COLO668 (cell line): ENCODE results near the gene MIPEP.
"Not testable (repeated sequence)": the region's sequence is repeated elsewhere in the genome, so short reads cannot be mapped to it uniquely, and the experiment has no call there.

Source experiments
- DNase-seq: peaks from one replicate; lab custom pipeline; 2025; ENCODE audit not compliant: unreplicated experiment; lab: John Stamatoyannopoulos, UW

The MIPEP gene

DNA sequence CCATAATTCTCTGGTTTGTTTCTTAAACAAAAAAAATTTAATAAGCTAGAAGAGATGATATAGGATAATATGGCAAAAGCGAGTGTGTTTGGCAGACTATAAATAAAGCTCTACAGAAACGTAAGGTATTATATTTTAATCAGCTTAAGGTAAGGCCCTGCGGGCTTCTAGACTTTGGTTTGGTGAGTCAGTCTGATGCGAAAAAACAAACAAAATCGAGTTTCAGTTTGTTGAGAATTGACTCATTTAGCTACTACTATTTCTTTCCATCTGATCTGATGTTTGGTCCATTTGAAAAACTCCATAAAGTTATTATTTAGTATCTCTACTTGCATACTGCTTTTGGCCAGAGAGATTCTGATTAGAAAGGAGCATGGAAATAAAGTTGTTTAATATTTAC is 138.0 kb downstream of the MIPEP start:
- DNase-seq, result no peak

DNA sequence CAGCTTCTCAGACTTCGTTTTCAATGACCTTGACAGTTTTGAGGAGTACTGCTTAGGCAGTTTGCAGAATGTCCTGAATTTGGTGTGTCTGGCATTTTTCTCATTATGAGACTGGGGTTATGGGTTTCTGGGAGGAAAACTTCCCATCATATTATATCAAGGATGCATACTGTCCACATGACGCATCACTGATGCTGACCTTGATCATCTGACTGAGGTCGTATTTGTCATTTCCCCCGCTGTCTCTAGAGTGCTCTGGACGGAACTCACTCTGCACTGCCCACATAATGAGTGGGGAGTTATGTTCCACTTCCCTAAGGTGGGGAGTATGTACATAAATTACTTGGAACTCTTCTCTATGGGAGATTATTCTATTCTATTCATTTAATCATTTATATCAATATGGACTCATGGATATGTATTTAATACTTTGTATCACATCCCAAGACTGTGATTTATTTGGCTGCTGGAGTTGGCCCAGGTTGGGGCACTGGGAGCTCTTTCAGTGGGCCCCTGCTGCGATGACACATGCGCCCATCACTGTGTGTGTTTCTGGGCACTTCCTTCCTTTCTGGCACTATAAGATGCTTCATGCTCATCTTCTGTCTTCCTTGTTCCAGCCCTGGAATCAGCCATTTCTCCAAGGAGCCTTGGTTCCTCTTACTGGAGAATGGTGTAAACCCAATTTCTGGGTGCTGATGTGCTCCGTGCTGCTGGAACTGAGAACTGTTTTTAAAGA is 138.6 kb downstream of the MIPEP start:
- no peak for DNase-seq

DNA sequence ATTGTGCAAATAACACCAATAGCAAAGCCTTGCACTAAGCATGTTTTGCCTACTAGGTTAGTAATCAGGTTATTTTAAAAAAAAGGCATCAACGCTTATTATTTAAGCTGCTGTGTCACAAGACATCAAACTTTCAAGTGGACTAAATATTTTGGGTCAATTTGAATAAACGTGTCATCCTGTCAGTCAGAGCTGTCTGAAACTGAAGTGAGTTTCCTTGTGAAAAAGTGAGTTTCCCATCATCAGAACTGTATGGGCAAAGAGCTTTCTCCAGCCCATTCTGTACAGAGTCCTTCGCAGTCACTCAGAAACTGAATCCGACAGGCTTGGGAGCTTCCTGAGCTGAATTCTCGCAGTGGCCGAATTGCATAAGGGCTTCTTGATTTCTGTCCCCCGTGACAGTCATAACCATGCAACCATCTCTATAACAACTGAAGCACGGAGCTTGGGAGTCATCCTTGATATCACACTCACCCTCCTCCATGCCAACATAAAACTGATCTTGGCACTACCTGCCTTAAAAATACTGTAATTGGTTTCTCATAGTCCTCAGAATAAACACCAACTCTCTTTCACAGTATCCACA is 139.8 kb downstream of the MIPEP start:
- DNase-seq, result no peak

DNA sequence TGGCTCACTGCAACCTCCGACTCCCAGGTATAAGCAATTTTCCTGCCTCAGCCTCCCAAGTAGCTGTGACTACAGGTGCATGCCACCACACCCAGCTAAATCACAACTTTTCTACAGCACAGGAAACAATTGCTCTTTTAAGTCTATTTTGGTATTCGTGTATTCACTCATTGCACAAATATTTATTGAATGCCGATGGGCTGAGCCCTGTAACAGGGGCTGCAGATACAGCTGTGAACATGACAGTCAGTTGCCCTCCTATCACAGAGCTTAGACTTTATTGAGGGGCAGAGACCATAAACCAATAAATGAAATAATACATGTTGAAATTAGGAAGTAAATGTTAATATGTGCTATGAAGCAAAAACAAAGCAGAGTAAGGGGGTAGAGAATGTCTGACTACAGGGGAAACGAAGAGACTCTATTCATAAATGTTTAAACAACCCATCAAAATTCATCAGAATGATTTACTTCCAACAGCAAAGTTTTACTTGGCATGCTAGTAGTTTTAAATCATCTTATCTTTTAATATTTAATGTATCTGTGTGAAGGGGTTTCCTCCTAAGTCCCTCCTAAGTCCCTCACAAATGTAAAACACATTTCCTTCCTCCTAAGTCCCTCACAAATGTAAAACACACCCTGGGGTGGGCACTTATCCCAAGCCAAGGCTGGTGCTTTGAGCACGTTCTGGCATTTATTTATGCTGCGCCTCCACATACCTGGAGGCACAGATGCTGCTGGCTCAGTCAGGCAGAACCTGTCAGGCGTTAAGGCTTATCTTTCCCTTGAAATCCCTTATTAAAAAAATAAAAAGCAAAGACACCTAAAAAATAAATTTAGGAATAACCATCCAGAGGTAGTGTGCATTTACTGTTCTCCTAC is 140.8 kb downstream of the MIPEP start:
- DNase-seq, result no peak

DNA sequence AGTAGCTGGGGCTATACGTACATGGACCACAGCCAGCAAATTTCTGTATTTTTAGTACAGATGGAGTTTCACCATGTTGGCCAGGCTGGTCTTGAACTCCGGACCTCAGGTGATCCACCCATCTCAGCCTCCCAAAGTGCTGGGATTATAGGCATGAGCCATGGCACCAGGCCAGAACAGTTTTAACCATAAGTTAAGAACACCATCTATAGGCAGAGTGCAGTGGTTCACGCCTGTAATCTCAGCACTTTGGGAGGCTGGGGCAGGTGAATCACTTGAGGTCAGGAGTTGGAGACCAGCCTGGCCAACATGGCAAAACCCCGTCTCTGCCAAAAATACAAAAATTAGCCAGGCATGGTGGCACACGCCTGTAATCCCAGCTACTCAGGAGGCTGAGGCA is 143.1 kb downstream of the MIPEP start:
- DNase-seq, result not testable (repeated sequence)

DNA sequence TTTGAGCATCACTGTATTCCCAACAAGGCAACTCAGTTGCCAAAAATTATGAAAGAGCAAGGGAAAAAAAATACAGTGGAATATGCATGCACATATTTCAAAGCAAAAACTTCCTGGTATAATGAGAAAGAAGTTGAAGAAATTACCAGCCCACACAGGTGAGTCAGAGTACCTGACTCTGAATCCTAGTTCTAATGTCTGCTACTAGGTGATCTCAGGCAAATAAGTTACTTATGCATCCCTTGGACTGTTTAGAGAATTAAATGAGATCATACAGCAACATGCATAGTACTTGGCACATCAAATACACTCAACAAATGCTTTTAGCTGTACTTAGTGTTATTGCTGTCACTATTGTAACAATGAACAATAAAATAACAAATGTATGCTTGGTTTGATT is 144.9 kb downstream of the MIPEP start:
- no peak for DNase-seq

DNA sequence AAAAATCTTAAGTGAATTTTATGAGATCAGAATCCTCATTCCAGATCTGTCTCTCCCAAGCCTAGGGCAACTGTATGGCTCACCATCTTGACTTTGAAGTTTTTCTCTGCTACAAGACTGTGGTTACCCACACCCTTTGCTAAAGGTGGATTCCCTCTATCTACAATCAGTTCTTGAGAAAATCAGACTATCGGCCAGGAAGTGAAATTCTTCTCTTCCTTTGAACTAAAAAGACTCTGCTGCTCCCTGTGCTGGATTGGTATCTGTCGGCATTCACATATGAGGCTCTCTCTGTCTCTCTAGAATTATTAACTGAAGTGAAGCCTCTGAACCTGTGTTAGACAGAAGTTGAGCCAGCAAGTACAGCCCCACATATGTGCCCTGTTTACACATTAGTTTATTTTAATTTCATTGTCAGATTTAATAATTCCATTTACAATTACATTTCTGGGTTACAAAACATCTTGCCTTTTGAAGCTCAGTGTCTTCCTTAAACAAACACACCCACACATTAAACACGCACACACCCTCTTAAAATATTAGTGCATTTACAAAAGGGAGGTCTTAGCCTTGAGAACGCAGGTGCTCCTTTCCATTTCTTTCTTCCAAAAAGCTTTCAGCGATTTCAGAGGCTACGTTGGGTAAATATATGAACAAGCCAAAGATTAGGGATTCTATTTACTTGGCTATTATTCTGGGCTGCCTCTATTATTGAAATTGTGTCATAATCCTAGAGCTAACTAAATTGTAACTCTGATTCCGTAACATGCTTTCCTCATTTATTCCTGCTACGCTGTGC is 145.7 kb downstream of the MIPEP start:
- DNase-seq, result no peak

DNA sequence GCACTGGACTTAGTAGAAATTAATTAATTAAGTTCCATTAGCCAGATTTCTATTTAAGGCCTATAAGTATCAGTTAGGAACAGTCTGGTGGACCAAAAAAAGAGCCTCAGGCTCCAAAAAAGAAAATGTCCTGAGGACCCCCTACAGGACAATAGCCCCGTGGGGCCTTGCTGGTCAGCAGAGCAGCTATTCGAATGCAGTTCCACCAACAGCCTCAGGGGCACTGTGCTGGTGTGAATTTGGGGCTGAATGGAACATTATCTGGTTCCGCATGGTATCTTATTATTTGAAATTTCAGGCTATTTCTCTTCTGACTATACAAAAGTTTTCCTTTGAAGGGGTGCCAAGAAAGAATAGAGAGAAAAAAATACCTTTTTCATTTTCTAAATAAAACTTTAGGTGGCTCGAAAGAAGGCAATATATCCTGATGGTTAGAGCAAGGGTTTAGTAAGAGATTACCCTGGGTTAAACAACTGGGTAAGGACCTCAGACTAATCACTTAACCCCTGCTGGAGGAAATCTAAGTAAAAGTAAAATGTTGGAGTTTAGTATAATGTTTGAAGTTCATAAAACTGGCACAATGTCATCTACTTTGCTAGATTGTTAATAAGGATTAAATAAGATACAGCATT is 147.2 kb downstream of the MIPEP start:
- no peak for DNase-seq

DNA sequence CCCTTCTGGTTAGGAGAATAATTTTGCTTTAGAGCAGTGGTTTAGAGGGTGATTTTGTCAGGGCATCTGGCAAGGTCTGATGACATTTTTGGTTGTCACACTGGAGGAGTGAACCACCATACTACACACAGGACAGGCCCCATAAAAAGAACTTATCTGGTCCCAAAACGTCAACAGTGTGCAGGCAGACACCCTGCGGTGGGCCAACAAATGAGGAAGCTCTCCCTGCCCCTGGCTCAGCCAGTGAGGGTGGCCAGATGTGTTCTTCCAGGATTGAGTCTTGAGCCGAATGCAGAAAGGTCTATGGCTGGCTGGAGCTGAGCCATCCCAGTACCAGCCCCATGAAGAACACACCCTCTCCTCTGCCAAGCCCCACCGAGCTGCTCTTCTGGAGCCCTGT is 149.2 kb downstream of the MIPEP start:
- no peak for DNase-seq

DNA sequence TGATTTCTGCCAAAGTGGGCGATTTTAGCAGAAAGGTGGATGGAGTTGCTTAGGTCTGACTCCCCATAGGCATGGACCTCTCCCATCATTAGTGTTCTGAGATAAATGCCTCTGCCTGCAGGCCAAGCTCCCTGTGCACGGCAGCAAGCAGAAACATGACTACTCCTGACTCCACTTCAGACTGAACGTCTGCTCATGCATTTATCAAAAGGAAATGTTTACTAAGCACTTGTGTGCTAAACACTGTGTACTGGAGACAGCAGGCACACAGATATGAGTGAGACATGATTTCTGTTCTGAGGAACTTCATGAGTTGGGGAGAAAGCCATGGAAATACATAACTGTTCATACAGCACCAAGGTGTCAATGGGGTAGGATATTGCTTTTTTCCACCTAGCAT is 149.6 kb downstream of the MIPEP start:
- DNase-seq, result peak; percentile 49

DNA sequence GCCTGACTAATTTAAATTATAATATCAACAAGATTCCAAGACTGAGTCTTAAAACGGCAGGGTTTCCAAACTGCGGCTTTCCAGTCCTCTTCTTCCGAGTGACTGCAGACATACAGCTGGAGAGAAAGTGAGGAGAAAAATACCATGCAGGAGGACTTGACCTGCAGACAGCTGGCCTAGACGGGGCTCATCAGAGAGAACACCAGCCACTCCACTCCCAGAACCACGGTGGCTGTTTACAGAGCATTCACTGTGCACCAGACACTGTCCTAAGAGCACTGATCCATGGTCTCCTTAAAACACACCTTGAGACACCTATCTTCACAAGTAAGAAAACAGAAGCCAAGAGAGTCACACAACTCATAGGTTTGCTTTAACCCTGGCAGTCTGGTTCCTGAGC is 152.7 kb downstream of the MIPEP start:
- DNase-seq, result no peak

DNA sequence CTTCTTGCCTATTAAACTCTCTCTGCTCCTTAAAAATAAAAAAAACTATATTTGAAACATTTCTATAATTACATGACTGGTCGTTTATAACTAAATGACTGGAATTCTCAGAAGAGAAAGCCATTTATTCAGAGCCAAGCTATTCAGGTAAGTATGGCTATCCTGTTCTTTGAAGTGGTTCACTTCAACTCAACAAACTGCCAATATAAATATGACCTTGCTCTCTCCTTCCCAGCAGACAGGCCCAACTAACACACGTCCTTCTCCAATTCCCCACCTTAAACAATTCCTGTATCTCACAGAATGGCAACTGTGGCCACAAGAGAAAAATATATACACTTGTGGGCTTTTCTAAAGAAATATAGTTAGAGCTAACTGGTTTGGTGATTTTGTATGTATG is 153.9 kb downstream of the MIPEP start:
- DNase-seq, result no peak

DNA sequence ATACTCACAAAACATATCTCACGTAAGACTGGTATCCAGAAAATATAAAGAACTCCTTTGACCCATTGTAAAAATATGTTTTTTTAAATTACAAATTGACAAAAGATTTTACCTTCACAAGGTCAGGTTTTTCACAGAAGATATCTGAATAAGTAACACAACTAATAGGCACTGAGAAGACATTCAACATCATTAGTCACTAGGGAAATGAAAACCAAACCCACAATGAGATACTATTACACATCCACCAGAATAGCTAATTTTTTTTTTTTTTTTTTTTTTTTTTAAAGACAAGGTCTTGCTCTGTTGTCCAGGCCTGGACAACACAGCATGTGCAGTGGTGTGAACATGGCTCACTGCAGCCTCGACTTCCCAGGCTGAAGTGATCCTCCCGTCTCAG is 157.5 kb downstream of the MIPEP start:
- no peak for DNase-seq

DNA sequence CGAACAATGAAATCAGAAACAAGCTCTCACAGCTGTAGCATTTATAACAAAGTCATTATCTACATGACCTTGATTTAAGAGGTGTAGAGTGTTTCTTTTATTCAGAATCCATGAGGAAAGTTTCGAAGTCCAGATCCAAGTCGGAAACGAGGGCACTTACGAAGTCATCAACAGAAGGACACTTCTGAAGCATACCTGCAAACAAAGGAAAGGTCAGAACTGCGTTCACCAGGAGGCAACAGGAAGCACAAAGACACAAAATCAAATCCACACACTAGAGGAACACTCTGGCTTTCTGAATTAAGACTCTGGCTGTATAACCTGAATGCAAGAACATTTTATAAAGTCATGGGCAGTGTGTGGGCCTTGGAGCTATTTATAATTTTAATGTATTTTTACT is 158.9 kb downstream of the MIPEP start:
- no peak for DNase-seq

DNA sequence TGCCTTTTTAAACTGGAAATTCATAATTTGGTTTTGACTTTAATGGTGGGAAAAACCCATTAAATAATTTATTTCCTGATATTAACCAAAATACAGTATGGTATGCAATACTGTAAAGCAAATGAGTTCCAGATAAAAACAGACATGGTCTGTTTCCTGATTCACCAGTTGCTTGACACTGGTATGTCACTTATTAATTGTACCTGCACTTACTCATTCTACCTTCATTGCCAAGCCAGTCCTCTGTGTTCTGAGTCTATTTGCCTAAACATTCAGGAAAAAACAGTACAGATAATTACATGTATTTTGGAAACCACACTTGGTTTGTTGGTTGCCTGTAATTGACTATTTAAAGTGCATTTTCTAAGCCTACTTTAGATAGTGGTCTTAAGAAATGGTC is 159.7 kb downstream of the MIPEP start:
- no peak for DNase-seq

DNA sequence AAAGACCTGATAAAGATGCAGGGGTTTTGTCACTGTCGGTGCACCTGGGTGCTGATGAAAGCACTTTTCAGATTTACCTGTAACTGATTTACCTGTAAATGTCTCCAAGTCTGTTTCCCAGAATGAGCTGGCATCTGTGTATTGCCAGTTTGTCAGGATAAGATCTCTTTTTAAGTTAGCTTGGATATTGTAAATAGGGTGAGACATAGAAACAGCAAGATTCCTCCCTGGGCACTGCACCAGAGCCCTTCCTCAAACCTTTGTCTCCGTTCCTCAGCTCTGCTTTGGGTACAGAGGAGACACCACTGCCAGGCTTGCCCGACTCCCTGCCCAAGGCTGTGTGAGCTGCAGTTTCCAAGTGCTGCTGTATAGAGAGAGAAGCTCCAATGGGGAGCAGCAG is 160.4 kb downstream of the MIPEP start:
- no peak for DNase-seq

DNA sequence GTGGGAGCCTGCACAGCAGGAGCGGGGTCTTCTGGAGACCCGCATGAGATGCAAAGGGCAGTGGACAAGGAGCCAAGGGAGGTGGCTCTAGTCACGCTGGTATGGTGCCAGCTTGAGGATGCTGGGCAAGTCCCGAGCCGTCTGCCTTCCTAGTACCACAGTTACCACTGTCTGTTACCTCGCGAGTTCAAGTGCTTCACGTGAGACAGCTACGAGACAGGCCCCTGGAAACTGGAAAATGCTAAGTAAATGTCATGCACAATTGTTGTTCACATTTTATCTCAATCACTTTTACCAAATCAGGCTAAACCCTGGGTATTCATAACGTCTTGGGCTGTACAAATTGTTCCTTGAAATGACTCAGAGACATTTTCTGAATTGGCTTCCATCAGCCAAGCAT is 163.3 kb downstream of the MIPEP start:
- no peak for DNase-seq

DNA sequence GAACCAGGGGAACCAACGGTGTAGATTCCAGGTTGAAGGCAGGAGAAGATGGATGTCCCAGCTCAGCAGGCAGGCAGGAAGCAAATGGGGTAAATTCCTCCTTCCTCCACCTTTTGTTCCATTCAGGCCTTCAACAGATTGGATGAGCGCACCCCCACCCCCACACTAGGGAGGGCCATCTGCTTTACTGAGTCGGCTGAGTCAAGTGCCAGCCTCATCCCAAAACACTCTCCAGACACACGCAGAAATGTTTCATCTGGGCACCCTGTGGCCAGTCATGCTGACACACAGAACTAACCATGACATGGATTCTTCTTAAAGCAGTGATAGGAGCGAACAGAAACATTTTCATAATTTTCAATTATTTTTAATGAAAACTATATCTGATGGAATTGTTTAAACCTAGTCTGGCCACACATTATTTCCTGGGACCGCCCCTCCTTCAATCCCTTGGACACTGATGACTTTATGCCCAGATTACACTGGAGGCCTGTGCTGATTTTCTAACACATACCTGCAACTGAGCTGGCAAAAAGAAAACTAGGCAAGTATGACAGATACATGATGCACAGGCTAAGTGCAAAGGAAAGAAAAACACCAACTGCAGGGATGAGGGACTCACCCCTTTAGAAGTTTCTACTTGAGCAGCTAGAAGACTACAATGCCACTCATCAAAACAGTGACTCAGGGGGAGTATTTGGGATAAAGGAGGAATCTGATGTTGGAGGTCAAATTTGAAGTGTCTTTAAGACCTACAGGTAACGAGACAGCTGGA is 164.8 kb downstream of the MIPEP start:
- DNase-seq, result no peak

DNA sequence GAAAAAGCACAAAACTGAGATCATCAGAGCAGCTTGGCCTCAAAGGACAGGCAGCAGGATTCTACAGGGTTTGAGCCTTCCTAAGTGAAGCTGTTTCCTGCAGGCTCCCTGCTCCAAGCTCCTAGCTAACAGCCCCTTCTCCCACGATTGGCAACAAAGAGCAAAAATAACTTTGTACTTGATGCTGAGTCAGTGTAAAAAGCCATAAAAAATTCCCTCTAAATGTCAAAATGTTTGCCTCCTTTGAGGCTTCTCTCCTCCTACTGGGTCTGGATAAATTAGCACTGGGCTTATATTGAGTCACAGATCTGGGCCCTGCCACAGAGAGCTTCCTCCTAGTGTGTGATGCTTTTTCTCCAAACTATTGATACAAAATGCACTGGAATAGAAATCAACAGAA is 165.7 kb downstream of the MIPEP start:
- no peak for DNase-seq
